HepG2 (cell line): ENCODE measurements around the gene LOXL3. TPM values are rescaled to one million over a fixed set of nuclear protein-coding genes. Genes with fewer than 3 reads are reported as not detected.

Experiments
- ATAC-seq: fragments of 200-7000 bp; cut with Tn5 transposase; 3 replicates; pipeline ENCODE4 v1.9.1; 2020; ENCODE audit warnings: mild to moderate bottlenecking, moderate library complexity
- BruUV-seq: library from RNA; stranded (reverse); fragments of 400-500 nt; replicated peaks from 2 replicates; lab custom pipeline; 2021; lab: Mats Ljungman, UMichigan
- CTCF ChIA-PET: fragments of 300-600 bp; formaldehyde crosslinking; extraction: SDS; loops from one replicate; lab custom pipeline; 2021; ENCODE audit warnings: low total read pairs, inconsistent platforms, low intra/inter-chr PET ratio; lab: Yijun Ruan, JAX
- POLR2A ChIA-PET: fragments of 350-600 bp; sonication (Branson Sonifier 250); formaldehyde crosslinking; loops from one replicate; lab custom pipeline; 2020; ENCODE audit warnings: antibody characterized with exemption, inconsistent platforms; lab: Yijun Ruan, JAX
- DNase-seq: peaks from one replicate; pipeline ENCODE4 v3.0.0-alpha.2; 2015; ENCODE audit warnings: low spot score
- FAIRE-seq: peaks from 3 replicates; lab custom pipeline; 2011; peaks lifted over from hg19 to GRCh38; lab: Jason Lieb, UNC
- H2AFZ ChIP-seq: one replicate; pipeline ENCODE4 v1.6.1; 2011; ENCODE audit warnings: low read length, inconsistent platforms
- H3K27ac ChIP-seq: fragments of 300-600 bp; 3 replicates; pipeline ENCODE4 v1.8.0; 2011; ENCODE audit warnings: mixed run types, mild to moderate bottlenecking, mixed read lengths, low read length, inconsistent platforms; ENCODE audit not compliant: insufficient read depth; ENCODE audit errors: extremely low read length
- H3K27me3 ChIP-seq, 2 experiments: fragments of 200-600 bp in 1 of 2; 2 replicates in 1 of 2; 3 replicates in 1 of 2; pipeline versions ENCODE4 v1.6.0 to v1.8.0; 2011; ENCODE audit warnings: low read length in 2 of 2, mild to moderate bottlenecking in 2 of 2, moderate library complexity in 2 of 2, inconsistent platforms in 1 of 2; ENCODE audit not compliant: insufficient read depth in 2 of 2, control insufficient read depth in 1 of 2
- H3K36me3 ChIP-seq, 2 experiments: fragments of 200-600 bp in 1 of 2; replicated peaks in 1 of 2; 2 replicates in 1 of 2; 3 replicates in 1 of 2; pipeline versions ENCODE4 v1.5.1 to v1.8.0; 2011; ENCODE audit warnings: low read length in 2 of 2, inconsistent platforms in 1 of 2; ENCODE audit not compliant: insufficient read depth in 2 of 2, control insufficient read depth in 1 of 2
- H3K4me1 ChIP-seq: 2 replicates; pipeline ENCODE4 v1.5.1; 2012; ENCODE audit warnings: low read length, inconsistent platforms; ENCODE audit not compliant: insufficient read depth
- H3K4me2 ChIP-seq: 2 replicates; pipeline ENCODE4 v1.6.0; 2011; ENCODE audit warnings: low read depth, low read length, inconsistent platforms
- H3K4me3 ChIP-seq, 3 experiments: fragments of 200-600 bp in 1 of 3; sonication (generic), shearing (Covaris generic) in 1 of 3; replicated peaks in 1 of 3; 2 replicates each; pipeline ENCODE4 v1.5.1; 2011 to 2016; ENCODE audit warnings: low read length in 3 of 3, inconsistent platforms in 2 of 3, low read depth in 2 of 3, mild to moderate bottlenecking in 2 of 3, control low read depth in 1 of 3, mixed read lengths in 1 of 3; ENCODE audit not compliant: insufficient read depth in 1 of 3
- H3K79me2 ChIP-seq: one replicate; pipeline ENCODE4 v1.6.1; 2011; ENCODE audit warnings: low read length, inconsistent platforms; ENCODE audit not compliant: insufficient read depth
- H3K9ac ChIP-seq: 2 replicates; pipeline ENCODE4 v1.6.0; 2011; ENCODE audit warnings: mild to moderate bottlenecking, low read depth, low read length, inconsistent platforms; ENCODE audit not compliant: insufficient read depth
- H3K9me3 ChIP-seq: 2 replicates; pipeline ENCODE4 v1.5.1; 2012; ENCODE audit warnings: mild to moderate bottlenecking, low read length
- H4K20me1 ChIP-seq: 2 replicates; pipeline ENCODE4 v1.6.0; 2011; ENCODE audit warnings: inconsistent platforms, mild to moderate bottlenecking, low read length, moderate library complexity; ENCODE audit not compliant: insufficient read depth
- ERF ChIP-seq: IDR thresholded peaks from 2 replicates; pipeline ENCODE4 v1.6.1; 2018; ENCODE audit warnings: missing biosample characterization, missing genetic modification reagents
- FOSL2 ChIP-seq: sonication (generic); formaldehyde crosslinking; IDR thresholded peaks from 2 replicates; pipeline ENCODE4 v1.4.0; 2020; ENCODE audit warnings: missing genetic modification reagents
- KLF12 ChIP-seq: sonication (generic); formaldehyde crosslinking; IDR thresholded peaks from 2 replicates; pipeline ENCODE4 v1.4.0; 2020; ENCODE audit warnings: missing genetic modification reagents, borderline replicate concordance
- MAFK ChIP-seq, 2 experiments: IDR thresholded peaks in 1 of 2; conservative IDR thresholded peaks in 1 of 2; 2 replicates each; pipeline ENCODE4 v1.6.1; 2011; ENCODE audit warnings: improper control_type of control experiment in 2 of 2, low read length in 2 of 2
- MATR3 ChIP-seq: sonication (generic); formaldehyde crosslinking; IDR thresholded peaks from 2 replicates; pipeline ENCODE4 v1.4.0; 2020; ENCODE audit warnings: missing genetic modification reagents
- SMARCE1 ChIP-seq: fragments of 450-650 bp; IDR thresholded peaks from 2 replicates; pipeline ENCODE4 v1.6.1; 2017; ENCODE audit warnings: borderline replicate concordance
- SMYD3 ChIP-seq: sonication (generic); formaldehyde crosslinking; IDR thresholded peaks from 2 replicates; pipeline ENCODE4 v1.8.1; 2023; ENCODE audit warnings: mild to moderate bottlenecking, missing genetic modification reagents
- TCF7L2 ChIP-seq: IDR thresholded peaks from 2 replicates; pipeline ENCODE4 v1.6.1; 2011; ENCODE audit warnings: mild to moderate bottlenecking, low read depth, low read length, moderate library complexity
- XRCC5 ChIP-seq: fragments of 200-400 bp; formaldehyde crosslinking; optimal IDR thresholded peaks from 2 replicates; pipeline ENCODE3; 2017; ENCODE audit warnings: mild to moderate bottlenecking, low read length
- ZBTB44 ChIP-seq: sonication (generic); formaldehyde crosslinking; IDR thresholded peaks from 2 replicates; pipeline ENCODE4 v1.4.0; 2020; ENCODE audit warnings: missing genetic modification reagents
- ZFAT ChIP-seq: sonication (generic); formaldehyde crosslinking; conservative IDR thresholded peaks from 2 replicates; pipeline ENCODE4 v1.8.1; 2023; ENCODE audit warnings: missing genetic modification reagents, inconsistent platforms
- ZFP36 ChIP-seq: fragments of 150-350 bp; IDR thresholded peaks from 2 replicates; pipeline ENCODE4 v1.6.1; 2018; ENCODE audit warnings: borderline replicate concordance, low read length, low read depth; ENCODE audit not compliant: partially characterized antibody
- ZFP36L1 ChIP-seq: sonication (generic); formaldehyde crosslinking; IDR thresholded peaks from 2 replicates; pipeline ENCODE4 v1.8.0; 2022; ENCODE audit warnings: mild to moderate bottlenecking, missing genetic modification reagents, moderate library complexity
- ZMYM4 ChIP-seq: sonication (generic); formaldehyde crosslinking; IDR thresholded peaks from 2 replicates; pipeline ENCODE4 v1.8.1; 2023; ENCODE audit warnings: mild to moderate bottlenecking, missing genetic modification reagents
- ZNF224 ChIP-seq: sonication (generic); formaldehyde crosslinking; IDR thresholded peaks from 2 replicates; pipeline ENCODE4 v1.5.0; 2020; ENCODE audit warnings: mild to moderate bottlenecking, missing genetic modification reagents
- ZNF530 ChIP-seq: sonication (generic); formaldehyde crosslinking; IDR thresholded peaks from 2 replicates; pipeline ENCODE4 v1.5.0; 2020; ENCODE audit warnings: low read depth, mild to moderate bottlenecking, missing genetic modification reagents
- WGBS: methylation state at CpG from one replicate; pipeline ENCODE4 v1.1.6; 2017; ENCODE audit warnings: low lambda C conversion rate; 5-methylcytosine and 5-hydroxymethylcytosine counted together
- in situ Hi-C: cut with HindIII; loops from 2 replicates; pipeline ENCODE4 v1.10.0; 2017; ENCODE audit warnings: low pct_unique_long_range_greater_than_20kb; ENCODE audit not compliant: extremely low pct_ligation_motif_present
- intact Hi-C: fragments of 100-400 bp; cut with micrococcal nuclease; formaldehyde crosslinking; loops from one replicate; pipeline ENCODE4 v1.10.0; 2022; ENCODE audit not compliant: unreplicated experiment
- polyA plus RNA-seq, 8 experiments: library from polyadenylated mRNA; depleted of rRNA in 3 of 8; stranded (reverse) in 7 of 8; unstranded in 1 of 8; fragments of >200 nt; fragmentation: Illumina TruSeq in 4 of 8; extraction: Trizol in 4 of 8; gene quantifications; 2 replicates each; pipeline versions ENCODE4 v1.2.1 to v1.2.3, GENCODE V29; 2011 to 2016; ENCODE audit warnings: low read depth in 4 of 8, missing spikeins in 1 of 8, mixed read lengths in 1 of 8; ENCODE audit not compliant: insufficient read depth in 1 of 8
- total RNA-seq, 5 experiments: library from RNA; depleted of rRNA; stranded (reverse); fragments of >200 nt; fragmentation: Illumina TruSeq; extraction: Trizol; gene quantifications; 2 replicates each; pipeline ENCODE4 v1.2.3, GENCODE V29; 2016; ENCODE audit warnings: low read depth in 1 of 5
- TF ChIP-seq, protein P1 (sequence below): sonication (generic); formaldehyde crosslinking; IDR thresholded peaks from 2 replicates; pipeline ENCODE4 v1.4.0; 2020; ENCODE audit warnings: missing genetic modification reagents, low read depth, mild to moderate bottlenecking, borderline replicate concordance

LOXL3 gene
- total and polyA plus RNA-seq, 2 of the 13 experiments (the other 11 are each of a cell fraction or from before 2014, with no cell fraction given), result 0.55 to 6.5 TPM

- TF ChIP-seq MAFK (conservative IDR thresholded peaks at IDR 0.05 in 1 of 2, IDR thresholded peaks at IDR 0.05 in 1 of 2; ENCODE audit: low read length in 2 of 2), result 0 out of 4 replicates have a peak, but pooled peaks of 1 of the 2 experiments have one; percentile 13
- no peak for TF ChIP-seq ZFP36L1 (CRISPR knock-in tag)
- TF ChIP-seq ERF (CRISPR knock-in tag), result no peak
- no peak for TF ChIP-seq KLF12 (CRISPR knock-in tag)
- no peak for TF ChIP-seq ZNF530 (CRISPR knock-in tag)
- no peak for TF ChIP-seq MATR3
- no peak for TF ChIP-seq ZFP36
- TF ChIP-seq FOSL2 (CRISPR knock-in tag), result peak; percentile 60
- TF ChIP-seq XRCC5, result peak; percentile 40
- CTCF ChIA-PET, result no interaction called here
- intact Hi-C loops, result no loop called here
- Histone ChIP-seq H3K4me3 (no peak overlapping the region), H3K4me2 (no peak overlapping the region), H3K27me3 (peaks cover 0 to 9% of the 10 kb centered on the region in 2 experiments; a peak in 2 of 5 replicates), H4K20me1 (no peaks in the 10 kb centered on the region), H2AFZ (no peak overlapping the region), H3K9me3 (no peaks in the 10 kb centered on the region), H3K27ac (no peak overlapping the region), H3K4me1 (peaks cover 20% of the 10 kb centered on the region), H3K79me2 (no peaks in the 10 kb centered on the region), H3K9ac (no peak overlapping the region), H3K36me3 (no peaks in the 10 kb centered on the region)
- FAIRE-seq (no peak), DNase-seq (peak; percentile 80), ATAC-seq (peak; percentile 34)
- in situ Hi-C loops, result loop anchor here (5.0 kb wide), 1 partner anchor 101 kb away; the partner anchor contains the start of genes CCDC142 and TTC31
- POLR2A ChIA-PET, result interaction anchor here (1.6 kb wide), 1 partner anchor 57 kb away, joined by 4 read pairs; the partner anchor contains the start of gene DQX1
- BruUV-seq, result no TSS peak
Observed at GRCh38 chr2:74583504-74583903, 29.8 kb upstream of the LOXL3 start.

DNA sequence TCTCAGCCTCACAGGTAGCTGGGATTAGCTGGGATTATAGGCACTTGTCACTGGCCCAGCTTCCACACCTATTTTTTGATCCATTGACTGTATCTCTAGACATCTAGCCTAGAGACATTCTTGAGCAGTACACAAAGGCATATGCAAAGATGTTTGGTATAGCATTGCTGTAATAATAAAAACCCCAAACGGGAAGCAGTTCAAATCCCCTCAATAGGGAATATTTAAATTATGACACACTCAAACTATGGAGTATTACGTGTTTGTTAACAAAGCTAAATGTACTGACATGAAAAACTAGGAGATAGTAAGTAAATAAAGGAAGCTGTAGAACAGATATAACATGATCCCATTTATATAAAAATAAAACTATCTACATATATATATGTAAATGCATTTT, 28.4 kb upstream of the LOXL3 start:
- no peak for ATAC-seq
- Histone ChIP-seq H3K27ac (no peak overlapping the region), H4K20me1 (no peaks in the 10 kb centered on the region), H3K4me2 (no peak overlapping the region), H3K9ac (no peak overlapping the region), H3K4me1 (peaks cover 14% of the 10 kb centered on the region), H3K79me2 (no peaks in the 10 kb centered on the region), H3K27me3 (peaks cover 0 to 9% of the 10 kb centered on the region in 2 experiments; a peak in 3 of 5 replicates), H3K4me3 (no peak overlapping the region), H2AFZ (no peak overlapping the region), H3K36me3 (no peaks in the 10 kb centered on the region), H3K9me3 (no peaks in the 10 kb centered on the region)
- no peak for DNase-seq
- no TSS peak for BruUV-seq
- no peak for FAIRE-seq
- intact Hi-C loops (no loop called here), in situ Hi-C loops (loop anchor here (5.0 kb wide), 1 partner anchor 100 kb away; the partner anchor contains the start of genes CCDC142 and TTC31)
- CTCF ChIA-PET, result no interaction called here
- WGBS, result 24% methylated on average over 2 of the region's 2 CpGs
- POLR2A ChIA-PET, result no interaction called here
- TF ChIP-seq TCF7L2, result no peak
- TF ChIP-seq ZFAT (CRISPR knock-in tag), result no peak
- TF ChIP-seq SMARCE1, result no peak
- TF ChIP-seq, protein P1, sequence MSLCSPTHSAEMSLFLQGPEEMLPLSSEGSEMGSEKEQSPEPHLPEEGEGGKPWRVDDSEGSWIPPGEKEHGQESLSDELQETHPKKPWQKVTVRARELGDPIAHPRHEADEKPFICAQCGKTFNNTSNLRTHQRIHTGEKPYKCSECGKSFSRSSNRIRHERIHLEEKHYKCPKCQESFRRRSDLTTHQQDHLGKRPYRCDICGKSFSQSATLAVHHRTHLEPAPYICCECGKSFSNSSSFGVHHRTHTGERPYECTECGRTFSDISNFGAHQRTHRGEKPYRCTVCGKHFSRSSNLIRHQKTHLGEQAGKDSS (CRISPR knock-in tag), result no peak
- TF ChIP-seq ZBTB44 (CRISPR knock-in tag), result no peak
- TF ChIP-seq SMYD3 (CRISPR knock-in tag), result no peak
- no peak for TF ChIP-seq ZNF224
- no peak for TF ChIP-seq ZMYM4
